ENCODE data around the gene TRPV6. TPM values are rescaled to one million over a fixed set of nuclear protein-coding genes. Genes with fewer than 3 reads are reported as not detected.

TRPV6 gene
- total and polyA plus RNA-seq, 2 experiments from 2014 or later = 3.5 to 3.7 TPM

- WGBS (ENCODE audit: low lambda C conversion rate, missing lambda C conversion rate) = 92% methylated on average over 7 of the region's 7 CpGs
- TF ChIP-seq EZH2 (IDR thresholded peaks at IDR 0.05; ENCODE audit: borderline replicate concordance) (no peak), CTCF (IDR thresholded peaks at IDR 0.05; ENCODE audit: poor library complexity) (no peak), EZH2phosphoT487 (IDR thresholded peaks at IDR 0.05; ENCODE audit: low read depth, severe bottlenecking, unreplicated experiment) (no peak)
These were observed 47.5 kb upstream of the TRPV6 start for GRCh38 chr7:142933092-142933475.

GRCh38 chr7:142932386-142933091 is 47.0 kb upstream of the TRPV6 start:
- H3K4me3 ChIP-seq = no peak overlapping the region
- H3K4me1 ChIP-seq (ENCODE audit: insufficient read depth) = no peaks in the 10 kb centered on the region
- no peaks in the 10 kb centered on the region for H3K79me2 ChIP-seq
- no peak for TF ChIP-seq EZH2 (IDR thresholded peaks at IDR 0.05; ENCODE audit: borderline replicate concordance)
- H3K36me3 ChIP-seq (replicated peaks; ENCODE audit: insufficient read depth, low read depth) = no peaks in the 10 kb centered on the region
- no peak overlapping the region for H3K27ac ChIP-seq
- no peaks in the 10 kb centered on the region for H3K9me3 ChIP-seq (ENCODE audit: low read depth)
- DNase-seq (ENCODE audit: low spot score) = no peak
- no peaks in the 10 kb centered on the region for H4K20me1 ChIP-seq (ENCODE audit: insufficient read depth, poor library complexity, severe bottlenecking)
- no peak overlapping the region for H2AFZ ChIP-seq
- no peaks in the 10 kb centered on the region for H3K9me2 ChIP-seq (replicated peaks; ENCODE audit: insufficient read depth)
- WGBS (ENCODE audit: low lambda C conversion rate, missing lambda C conversion rate) = 64% methylated on average over 5 of the region's 5 CpGs
- H3K27me3 ChIP-seq = no peaks in the 10 kb centered on the region
- no peak overlapping the region for H3K4me2 ChIP-seq

More at GRCh38 chr7:142933092-142933475, 47.5 kb upstream of the TRPV6 start:
- Histone ChIP-seq H3K4me2 (no peak overlapping the region), H3K27ac (no peak overlapping the region), H3K9me3 (ENCODE audit: low read depth) (no peaks in the 10 kb centered on the region), H3K27me3 (no peaks in the 10 kb centered on the region), H3K4me3 (no peak overlapping the region), H4K20me1 (ENCODE audit: insufficient read depth, poor library complexity, severe bottlenecking) (no peaks in the 10 kb centered on the region), H3K4me1 (ENCODE audit: insufficient read depth) (no peaks in the 10 kb centered on the region), H2AFZ (no peak overlapping the region), H3K36me3 (replicated peaks; ENCODE audit: insufficient read depth, low read depth) (no peaks in the 10 kb centered on the region), H3K79me2 (no peaks in the 10 kb centered on the region), H3K9me2 (replicated peaks; ENCODE audit: insufficient read depth) (no peaks in the 10 kb centered on the region)
- DNase-seq (ENCODE audit: low spot score) = no peak

GRCh38 chr7:142930126-142930730 is 44.7 kb upstream of the TRPV6 start:
- Histone ChIP-seq H3K9me3 (ENCODE audit: low read depth) (no peaks in the 10 kb centered on the region), H4K20me1 (ENCODE audit: insufficient read depth, poor library complexity, severe bottlenecking) (no peaks in the 10 kb centered on the region), H3K9me2 (replicated peaks; ENCODE audit: insufficient read depth) (no peaks in the 10 kb centered on the region), H3K27me3 (no peaks in the 10 kb centered on the region), H3K4me1 (ENCODE audit: insufficient read depth) (no peaks in the 10 kb centered on the region), H3K4me2 (no peak overlapping the region), H3K36me3 (replicated peaks; ENCODE audit: insufficient read depth, low read depth) (no peaks in the 10 kb centered on the region), H2AFZ (no peak overlapping the region), H3K27ac (no peak overlapping the region), H3K4me3 (no peak overlapping the region), H3K79me2 (no peaks in the 10 kb centered on the region)
- no peak for DNase-seq (ENCODE audit: low spot score)
- 94% methylated on average over 11 of the region's 11 CpGs for WGBS (ENCODE audit: low lambda C conversion rate, missing lambda C conversion rate)
- no peak for TF ChIP-seq EZH2 (IDR thresholded peaks at IDR 0.05; ENCODE audit: borderline replicate concordance)
- TF ChIP-seq CTCF (IDR thresholded peaks at IDR 0.05; ENCODE audit: poor library complexity) = no peak
- TF ChIP-seq EZH2phosphoT487 (IDR thresholded peaks at IDR 0.05; ENCODE audit: low read depth, severe bottlenecking, unreplicated experiment) = no peak

GRCh38 chr7:142927949-142928348 is 42.4 kb upstream of the TRPV6 start:
- Histone ChIP-seq H3K9me2 (replicated peaks; ENCODE audit: insufficient read depth) (no peaks in the 10 kb centered on the region), H3K27me3 (no peaks in the 10 kb centered on the region), H3K36me3 (replicated peaks; ENCODE audit: insufficient read depth, low read depth) (no peaks in the 10 kb centered on the region), H2AFZ (no peak overlapping the region), H4K20me1 (ENCODE audit: insufficient read depth, poor library complexity, severe bottlenecking) (no peaks in the 10 kb centered on the region), H3K27ac (no peak overlapping the region), H3K4me2 (no peak overlapping the region), H3K4me3 (no peak overlapping the region), H3K4me1 (ENCODE audit: insufficient read depth) (peaks cover 6% of the 10 kb centered on the region), H3K79me2 (no peaks in the 10 kb centered on the region), H3K9me3 (ENCODE audit: low read depth) (no peaks in the 10 kb centered on the region)
- WGBS (ENCODE audit: low lambda C conversion rate, missing lambda C conversion rate) = 79% methylated on average over 8 of the region's 8 CpGs
- no peak for TF ChIP-seq EZH2 (IDR thresholded peaks at IDR 0.05; ENCODE audit: borderline replicate concordance)
- no peak for TF ChIP-seq CTCF (IDR thresholded peaks at IDR 0.05; ENCODE audit: poor library complexity)
- TF ChIP-seq EZH2phosphoT487 (IDR thresholded peaks at IDR 0.05; ENCODE audit: low read depth, severe bottlenecking, unreplicated experiment) = no peak
- no peak for DNase-seq (ENCODE audit: low spot score)
